NB4 (cell line): ENCODE measurements around the gene EDDM13.

ENCODE experiments used
- CTCF ChIP-seq: IDR thresholded peaks from one replicate; pipeline ENCODE4 v1.5.1; 2012; ENCODE audit warnings: low read depth, low read length
- POLR2A ChIP-seq: IDR thresholded peaks from 2 replicates; pipeline ENCODE4 v1.6.1; 2011; ENCODE audit warnings: mild to moderate bottlenecking; ENCODE audit not compliant: insufficient read length; ENCODE audit errors: extremely low read depth

DNA sequence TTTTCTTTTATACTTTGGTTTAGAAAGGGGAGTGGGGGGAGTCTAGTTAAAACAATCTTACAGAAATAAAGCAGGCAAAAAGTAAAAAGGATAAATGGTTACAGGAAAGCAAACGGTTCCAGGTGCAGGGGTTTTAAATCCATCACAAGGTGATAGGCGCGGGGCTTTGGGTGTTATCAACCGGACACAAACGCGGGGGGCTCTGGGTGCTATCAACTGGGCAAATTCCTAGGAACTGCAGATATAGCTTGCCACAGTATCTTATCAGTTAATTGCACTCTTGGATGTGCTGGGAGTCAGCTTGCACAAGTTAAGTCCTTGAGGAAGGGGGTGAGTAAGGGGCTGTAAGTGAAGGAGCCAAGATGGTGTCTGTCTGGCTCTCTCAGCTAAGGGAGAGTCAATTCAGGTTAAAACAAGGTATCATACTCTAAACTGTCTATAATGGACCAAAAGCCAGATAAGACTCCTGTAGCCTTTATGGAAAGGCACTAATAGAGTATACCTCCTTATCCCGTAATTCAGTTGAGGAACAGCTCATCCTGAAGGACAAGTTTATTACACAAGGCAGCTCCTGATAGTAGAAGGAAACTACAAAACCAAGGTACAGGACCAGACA, 74.7 kb downstream of the EDDM13 start:
- TF ChIP-seq CTCF (no peak), POLR2A (no peak)
